GM18526 (cell line): Measurements from ENCODE around the gene PFN3.

ENCODE experiments used
- POLR2A ChIP-seq: IDR thresholded peaks from 3 replicates; pipeline ENCODE4 v1.6.1; 2011; ENCODE audit not compliant: insufficient read length; ENCODE audit errors: extremely low read depth

Gene PFN3

GRCh38 chr5:177410575-177410974, 10.1 kb upstream of the PFN3 start:
- TF ChIP-seq POLR2A: no peak

GRCh38 chr5:177409043-177409801, 8.8 kb upstream of the PFN3 start, which contains the start of gene F12:
F12 (minus strand) TSS chr5:177409564; CDS start chr5:177409527, 37 bp downstream.
- no peak for TF ChIP-seq POLR2A

- TF ChIP-seq POLR2A: no peak
These were observed 5.3 kb upstream of the PFN3 start for GRCh38 chr5:177405805-177406204.

GRCh38 chr5:177405312-177405711, 4.9 kb upstream of the PFN3 start:
- TF ChIP-seq POLR2A: no peak

- TF ChIP-seq POLR2A: no peak
These were observed 4.2 kb upstream of the PFN3 start for GRCh38 chr5:177404641-177405179.

- TF ChIP-seq POLR2A: peak; percentile 25
These were observed 3.6 kb upstream of the PFN3 start for GRCh38 chr5:177403792-177404640.

GRCh38 chr5:177403102-177403791, 2.8 kb upstream of the PFN3 start:
- no peak for TF ChIP-seq POLR2A

GRCh38 chr5:177402271-177403043, 2.0 kb upstream of the PFN3 start:
- TF ChIP-seq POLR2A: no peak

- no peak for TF ChIP-seq POLR2A
These were observed 2.5 kb downstream of the PFN3 start for GRCh38 chr5:177397875-177398390.

- TF ChIP-seq POLR2A: no peak
These were observed 3.7 kb downstream of the PFN3 start for GRCh38 chr5:177396807-177397206.

- TF ChIP-seq POLR2A: no peak
These were observed 4.4 kb downstream of the PFN3 start for GRCh38 chr5:177396078-177396477.

GRCh38 chr5:177393990-177394389, 6.5 kb downstream of the PFN3 start:
- no peak for TF ChIP-seq POLR2A

GRCh38 chr5:177393206-177393765, 7.2 kb downstream of the PFN3 start:
- no peak for TF ChIP-seq POLR2A

- TF ChIP-seq POLR2A: no peak
These were observed 7.7 kb downstream of the PFN3 start for GRCh38 chr5:177392765-177393164.
